Astrocyte (in vitro differentiated cells and primary cell): ENCODE data around the gene SLC17A2. TPM values are rescaled to one million over a fixed set of nuclear protein-coding genes. Genes with fewer than 3 reads are reported as not detected.

Experiments
- DNase-seq: peaks from one replicate; pipeline ENCODE4 v3.0.0-alpha.2; 2010; ENCODE audit warnings: low read depth
- FAIRE-seq: peaks from 2 replicates; lab custom pipeline; 2011; peaks lifted over from hg19 to GRCh38; lab: Jason Lieb, UNC
- H2AFZ ChIP-seq: 2 replicates; pipeline ENCODE4 v1.6.0; 2012; ENCODE audit warnings: low read depth, low read length, inconsistent platforms
- H3K27ac ChIP-seq: 2 replicates; pipeline ENCODE4 v1.5.1; 2011; ENCODE audit warnings: low read depth, low read length, inconsistent platforms
- H3K27me3 ChIP-seq: 2 replicates; pipeline ENCODE4 v1.6.0; 2011; ENCODE audit warnings: low read length, inconsistent platforms; ENCODE audit not compliant: insufficient read depth
- H3K36me3 ChIP-seq: 2 replicates; pipeline ENCODE4 v1.5.1; 2011; ENCODE audit warnings: low read length, inconsistent platforms; ENCODE audit not compliant: insufficient read depth
- H3K4me1 ChIP-seq: 2 replicates; pipeline ENCODE4 v1.5.1; 2011; ENCODE audit warnings: low read length, inconsistent platforms; ENCODE audit not compliant: insufficient read depth
- H3K4me2 ChIP-seq: 2 replicates; pipeline ENCODE4 v1.6.0; 2012; ENCODE audit warnings: low read length, inconsistent platforms
- H3K4me3 ChIP-seq: 2 replicates; pipeline ENCODE4 v1.5.1; 2011; ENCODE audit warnings: low read depth, mild to moderate bottlenecking, low read length, inconsistent platforms; ENCODE audit not compliant: insufficient read depth
- H3K79me2 ChIP-seq: 2 replicates; pipeline ENCODE4 v1.6.0; 2012; ENCODE audit warnings: mild to moderate bottlenecking, low read length, inconsistent platforms; ENCODE audit not compliant: insufficient read depth
- H3K9ac ChIP-seq: 2 replicates; pipeline ENCODE4 v1.6.0; 2012; ENCODE audit warnings: mild to moderate bottlenecking, low read length, inconsistent platforms
- H3K9me3 ChIP-seq: 2 replicates; pipeline ENCODE4 v1.5.1; 2012; ENCODE audit warnings: low read depth, mild to moderate bottlenecking, low read length, inconsistent platforms; ENCODE audit not compliant: insufficient read depth
- H4K20me1 ChIP-seq: 2 replicates; pipeline ENCODE4 v1.6.0; 2012; ENCODE audit warnings: low read length, inconsistent platforms; ENCODE audit not compliant: insufficient read depth
- H3K27ac Mint-ChIP-seq: one replicate; pipeline ENCODE4 v1.8.0; 2021; ENCODE audit warnings: mild to moderate bottlenecking, mixed read lengths; ENCODE audit not compliant: unreplicated experiment
- H3K27me3 Mint-ChIP-seq: one replicate; pipeline ENCODE4 v1.8.0; 2021; ENCODE audit warnings: low read depth, mixed read lengths; ENCODE audit not compliant: unreplicated experiment
- H3K36me3 Mint-ChIP-seq: one replicate; pipeline ENCODE4 v1.8.0; 2021; ENCODE audit warnings: low read depth, mixed read lengths; ENCODE audit not compliant: unreplicated experiment
- H3K4me1 Mint-ChIP-seq: one replicate; pipeline ENCODE4 v1.8.0; 2021; ENCODE audit warnings: low read depth, mixed read lengths; ENCODE audit not compliant: unreplicated experiment
- H3K4me3 Mint-ChIP-seq: one replicate; pipeline ENCODE4 v1.8.0; 2021; ENCODE audit warnings: mild to moderate bottlenecking, moderate library complexity, mixed read lengths; ENCODE audit not compliant: unreplicated experiment
- H3K9me3 Mint-ChIP-seq: one replicate; pipeline ENCODE4 v1.8.0; 2021; ENCODE audit warnings: mild to moderate bottlenecking, mixed read lengths; ENCODE audit not compliant: unreplicated experiment
- CTCF ChIP-seq: IDR thresholded peaks from 2 replicates; pipeline ENCODE4 v1.5.1; 2011; ENCODE audit warnings: low read depth, mild to moderate bottlenecking, inconsistent platforms, low read length, moderate library complexity; ENCODE audit not compliant: insufficient read depth
- EZH2 ChIP-seq: IDR thresholded peaks from 2 replicates; pipeline ENCODE4 v1.6.1; 2012; ENCODE audit warnings: mild to moderate bottlenecking, low read length, inconsistent platforms; ENCODE audit not compliant: insufficient read depth
- total RNA-seq: library from RNA; stranded (reverse); gene quantifications from 2 replicates; pipeline ENCODE4 v1.2.1, GENCODE V29; 2021

Gene SLC17A2
- total RNA-seq, 1 donor from 2014 or later, result not detected

GRCh38 chr6:25972128-25972527 lies 41.6 kb upstream of the SLC17A2 start:
- peak overlapping the region; percentile 84 for H3K27ac Mint-ChIP-seq
- no peak for FAIRE-seq

DNA sequence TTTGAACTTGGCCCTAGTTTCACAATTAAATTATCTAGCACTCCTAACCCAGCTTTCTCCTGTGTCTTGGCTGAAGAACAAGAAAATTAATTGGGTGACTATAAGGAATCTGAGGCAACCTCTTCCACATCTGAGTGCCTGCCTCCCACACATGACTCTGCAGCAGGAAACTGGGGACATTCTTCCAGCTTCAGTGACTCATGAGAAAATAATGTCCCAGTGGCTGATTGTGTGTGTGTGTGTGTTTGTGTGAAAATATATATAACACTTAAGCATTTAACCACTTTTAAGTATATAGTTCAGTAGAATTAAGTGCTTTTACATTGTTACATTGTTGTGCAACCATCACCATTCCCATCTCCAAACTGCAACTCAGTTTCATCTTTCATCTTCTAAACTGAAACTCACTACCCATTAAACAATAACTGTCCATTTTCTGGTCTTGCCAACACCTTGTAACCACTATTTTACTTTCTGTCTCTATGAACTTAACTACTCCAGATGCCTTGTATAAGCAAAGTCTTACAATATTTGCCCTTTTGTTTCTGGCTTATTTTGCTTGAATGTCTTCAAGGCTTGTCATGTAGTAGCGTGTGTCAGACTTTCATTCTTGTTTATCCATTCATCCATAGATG lies 40.8 kb upstream of the SLC17A2 start:
- Mint-ChIP-seq H3K4me1 (peaks cover 37% of the 10 kb centered on the region), H3K27me3 (no peaks in the 10 kb centered on the region), H3K9me3 (no peaks in the 10 kb centered on the region), H3K27ac (peak overlapping the region; percentile 84), H3K36me3 (peaks cover 43% of the 10 kb centered on the region), H3K4me3 (no peak overlapping the region)
- H3K4me1 ChIP-seq, result peaks cover 14% of the 10 kb centered on the region
- H3K9me3 ChIP-seq, result no peaks in the 10 kb centered on the region
- H3K9ac ChIP-seq, result peak overlapping the region; percentile 2
- peak overlapping the region; percentile 64 for H3K27ac ChIP-seq
- no peaks in the 10 kb centered on the region for H3K27me3 ChIP-seq
- peak overlapping the region; percentile 1 for H3K4me3 ChIP-seq
- DNase-seq (peak; percentile 95), FAIRE-seq (peak; percentile 84)
- peak overlapping the region; percentile 67 for H3K4me2 ChIP-seq
- peak overlapping the region; percentile 8 for H2AFZ ChIP-seq
- no peaks in the 10 kb centered on the region for H3K79me2 ChIP-seq
- H3K36me3 ChIP-seq, result peaks cover 5% of the 10 kb centered on the region
- H4K20me1 ChIP-seq, result no peaks in the 10 kb centered on the region
- TF ChIP-seq EZH2 (no peak), CTCF (no peak)

More at GRCh38 chr6:25972128-25972527, 41.6 kb upstream of the SLC17A2 start:
- no peaks in the 10 kb centered on the region for H3K27me3 Mint-ChIP-seq
- peaks cover 14% of the 10 kb centered on the region for H3K4me1 ChIP-seq
- H3K4me3 ChIP-seq, result no peak overlapping the region
- H4K20me1 ChIP-seq, result no peaks in the 10 kb centered on the region
- no peak overlapping the region for H3K9ac ChIP-seq
- TF ChIP-seq EZH2 (no peak), CTCF (no peak)
- H3K79me2 ChIP-seq, result no peaks in the 10 kb centered on the region
- DNase-seq, result no peak
- no peaks in the 10 kb centered on the region for H3K9me3 ChIP-seq
- H2AFZ ChIP-seq, result no peak overlapping the region
- no peaks in the 10 kb centered on the region for H3K27me3 ChIP-seq
- peaks cover 5% of the 10 kb centered on the region for H3K36me3 ChIP-seq
- H3K4me1 Mint-ChIP-seq, result peaks cover 37% of the 10 kb centered on the region
- H3K4me3 Mint-ChIP-seq, result no peak overlapping the region
- H3K27ac ChIP-seq, result peak overlapping the region; percentile 56
- peaks cover 38% of the 10 kb centered on the region for H3K36me3 Mint-ChIP-seq
- no peaks in the 10 kb centered on the region for H3K9me3 Mint-ChIP-seq
- peak overlapping the region; percentile 67 for H3K4me2 ChIP-seq

DNA sequence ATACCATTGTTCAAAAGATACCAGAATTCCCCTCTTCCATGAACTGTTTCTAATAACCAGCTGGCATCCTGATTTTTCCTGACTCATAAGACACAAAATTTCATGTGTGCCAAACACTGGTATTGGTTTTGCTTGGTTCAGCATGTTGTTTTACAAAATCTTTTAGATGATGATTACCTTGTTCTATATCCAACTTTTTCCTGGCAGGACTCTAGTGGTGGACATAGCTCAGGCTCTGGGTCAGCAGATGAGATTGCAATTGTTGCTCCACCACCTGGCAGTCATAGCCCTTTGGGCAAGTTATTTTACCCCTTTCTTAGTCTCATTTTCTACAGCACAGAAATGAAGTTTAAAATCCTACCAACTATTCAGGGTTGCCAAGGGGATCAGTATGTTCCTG lies 38.3 kb upstream of the SLC17A2 start:
- no peaks in the 10 kb centered on the region for H4K20me1 ChIP-seq
- no peak for DNase-seq
- no peaks in the 10 kb centered on the region for H3K9me3 Mint-ChIP-seq
- peaks cover 40% of the 10 kb centered on the region for H3K4me1 Mint-ChIP-seq
- no peak overlapping the region for H3K27ac ChIP-seq
- no peak for FAIRE-seq
- no peak overlapping the region for H2AFZ ChIP-seq
- no peak for TF ChIP-seq EZH2
- TF ChIP-seq CTCF, result no peak
- H3K4me3 Mint-ChIP-seq, result no peak overlapping the region
- no peaks in the 10 kb centered on the region for H3K79me2 ChIP-seq
- H3K9ac ChIP-seq, result no peak overlapping the region
- no peak overlapping the region for H3K4me2 ChIP-seq
- no peak overlapping the region for H3K4me3 ChIP-seq
- peaks cover 14% of the 10 kb centered on the region for H3K4me1 ChIP-seq
- H3K36me3 ChIP-seq, result peaks cover 2% of the 10 kb centered on the region
- no peaks in the 10 kb centered on the region for H3K9me3 ChIP-seq
- H3K27ac Mint-ChIP-seq, result no peak overlapping the region
- H3K27me3 Mint-ChIP-seq, result no peaks in the 10 kb centered on the region
- H3K27me3 ChIP-seq, result no peaks in the 10 kb centered on the region
- peaks cover 37% of the 10 kb centered on the region for H3K36me3 Mint-ChIP-seq
